ENCODE data around the gene CACNG4.

DNA sequence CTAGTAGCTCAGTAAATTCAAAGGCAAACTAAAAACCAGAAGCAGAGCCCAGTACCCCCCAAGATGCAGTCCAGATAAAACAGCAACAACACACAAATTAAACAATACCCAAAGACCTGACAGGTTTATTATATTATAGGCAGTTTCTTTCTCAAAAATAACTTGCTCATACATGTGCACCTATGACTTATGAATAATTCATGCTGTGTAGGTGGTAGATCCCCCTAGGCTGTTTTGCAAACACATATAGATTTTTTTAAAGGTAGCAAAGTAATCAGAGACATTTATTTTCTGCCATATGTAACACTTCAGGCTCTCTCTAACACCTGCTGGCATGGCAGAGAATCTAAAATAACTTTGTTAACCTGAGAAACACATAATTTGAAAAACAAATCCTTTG lies 107.1 kb downstream of the CACNG4 start:
- TF ChIP-seq POLR2AphosphoS5 (IDR thresholded peaks at IDR 0.05) = no peak
- TF ChIP-seq, protein P1, sequence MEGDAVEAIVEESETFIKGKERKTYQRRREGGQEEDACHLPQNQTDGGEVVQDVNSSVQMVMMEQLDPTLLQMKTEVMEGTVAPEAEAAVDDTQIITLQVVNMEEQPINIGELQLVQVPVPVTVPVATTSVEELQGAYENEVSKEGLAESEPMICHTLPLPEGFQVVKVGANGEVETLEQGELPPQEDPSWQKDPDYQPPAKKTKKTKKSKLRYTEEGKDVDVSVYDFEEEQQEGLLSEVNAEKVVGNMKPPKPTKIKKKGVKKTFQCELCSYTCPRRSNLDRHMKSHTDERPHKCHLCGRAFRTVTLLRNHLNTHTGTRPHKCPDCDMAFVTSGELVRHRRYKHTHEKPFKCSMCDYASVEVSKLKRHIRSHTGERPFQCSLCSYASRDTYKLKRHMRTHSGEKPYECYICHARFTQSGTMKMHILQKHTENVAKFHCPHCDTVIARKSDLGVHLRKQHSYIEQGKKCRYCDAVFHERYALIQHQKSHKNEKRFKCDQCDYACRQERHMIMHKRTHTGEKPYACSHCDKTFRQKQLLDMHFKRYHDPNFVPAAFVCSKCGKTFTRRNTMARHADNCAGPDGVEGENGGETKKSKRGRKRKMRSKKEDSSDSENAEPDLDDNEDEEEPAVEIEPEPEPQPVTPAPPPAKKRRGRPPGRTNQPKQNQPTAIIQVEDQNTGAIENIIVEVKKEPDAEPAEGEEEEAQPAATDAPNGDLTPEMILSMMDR (IDR thresholded peaks at IDR 0.05) = no peak
- TF ChIP-seq POLR2A (IDR thresholded peaks at IDR 0.05) = no peak
